Thyroid gland (tissue), 4 donors: ENCODE data around the gene ACAP2.

ENCODE experiments used
- POLR2A ChIP-seq, 2 donors: fragments of 450-650 bp; IDR thresholded peaks; one replicate each; pipeline ENCODE4 v1.6.1; 2017; ENCODE audit warnings: antibody characterized with exemption in 2 of 2, mild to moderate bottlenecking in 2 of 2, moderate library complexity in 1 of 2
- TF ChIP-seq, protein P1 (sequence below), 6 experiments: fragments of 200-600 bp in 3 of 6; fragments of 450-650 bp in 3 of 6; sonication (generic) in 3 of 6; IDR thresholded peaks; one replicate each; pipeline ENCODE4 v1.5.1; 2016 to 2019; ENCODE audit warnings: antibody characterized with exemption in 6 of 6, mild to moderate bottlenecking in 2 of 6, inconsistent platforms in 1 of 6, moderate library complexity in 1 of 6

DNA sequence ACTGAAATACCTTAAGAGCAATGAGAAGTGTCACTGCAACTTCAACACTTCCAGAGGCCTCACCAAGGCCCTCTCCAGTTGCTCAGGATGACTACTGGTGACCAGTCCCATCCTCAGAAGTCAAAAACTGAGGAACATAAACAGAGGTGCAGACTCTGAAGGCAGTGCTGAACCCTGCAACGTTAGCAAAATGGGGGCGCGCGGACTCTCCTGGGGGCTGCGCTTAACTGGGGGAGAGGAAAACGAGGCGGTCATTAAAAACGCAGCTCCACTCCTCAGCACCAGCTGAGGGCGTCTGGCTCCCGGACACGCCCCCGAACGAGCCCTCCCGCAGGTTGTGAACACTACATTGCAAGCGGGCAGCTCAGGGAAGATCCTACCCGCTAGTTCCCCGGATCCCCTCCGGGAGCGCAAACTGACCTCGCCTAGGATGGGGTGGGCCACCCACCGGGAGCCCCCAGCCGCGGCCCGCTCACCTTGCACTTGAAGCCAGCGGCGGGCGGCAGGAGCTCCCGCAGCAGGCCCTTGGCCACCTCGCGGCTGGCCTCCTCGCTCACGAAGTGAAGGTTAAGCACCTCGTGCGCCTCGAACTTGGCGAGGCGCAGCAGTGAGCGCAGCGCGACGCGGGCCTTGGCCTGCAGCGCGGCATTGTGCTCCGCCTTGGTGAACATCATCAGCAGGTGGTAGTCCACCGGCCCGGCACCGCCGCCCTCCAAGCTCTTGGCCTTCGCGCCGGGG, 172.6 kb downstream of the ACAP2 start:
- TF ChIP-seq, protein P1, sequence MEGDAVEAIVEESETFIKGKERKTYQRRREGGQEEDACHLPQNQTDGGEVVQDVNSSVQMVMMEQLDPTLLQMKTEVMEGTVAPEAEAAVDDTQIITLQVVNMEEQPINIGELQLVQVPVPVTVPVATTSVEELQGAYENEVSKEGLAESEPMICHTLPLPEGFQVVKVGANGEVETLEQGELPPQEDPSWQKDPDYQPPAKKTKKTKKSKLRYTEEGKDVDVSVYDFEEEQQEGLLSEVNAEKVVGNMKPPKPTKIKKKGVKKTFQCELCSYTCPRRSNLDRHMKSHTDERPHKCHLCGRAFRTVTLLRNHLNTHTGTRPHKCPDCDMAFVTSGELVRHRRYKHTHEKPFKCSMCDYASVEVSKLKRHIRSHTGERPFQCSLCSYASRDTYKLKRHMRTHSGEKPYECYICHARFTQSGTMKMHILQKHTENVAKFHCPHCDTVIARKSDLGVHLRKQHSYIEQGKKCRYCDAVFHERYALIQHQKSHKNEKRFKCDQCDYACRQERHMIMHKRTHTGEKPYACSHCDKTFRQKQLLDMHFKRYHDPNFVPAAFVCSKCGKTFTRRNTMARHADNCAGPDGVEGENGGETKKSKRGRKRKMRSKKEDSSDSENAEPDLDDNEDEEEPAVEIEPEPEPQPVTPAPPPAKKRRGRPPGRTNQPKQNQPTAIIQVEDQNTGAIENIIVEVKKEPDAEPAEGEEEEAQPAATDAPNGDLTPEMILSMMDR (IDR thresholded peaks at IDR 0.05): no peak
- no peak for TF ChIP-seq POLR2A (IDR thresholded peaks at IDR 0.05)
